HG02938 (cell line): ENCODE data around the gene DCDC2.
"Not testable (repeated sequence)": the region's sequence is repeated elsewhere in the genome, so short reads cannot be mapped to it uniquely, and the experiment has no call there.

Experiments used
- ATAC-seq: cut with Tn5 transposase; IDR thresholded peaks from one replicate; pipeline ENCODE4 v1.9.1; 2021; ENCODE audit warnings: mild to moderate bottlenecking, moderate library complexity; ENCODE audit not compliant: unreplicated experiment

The DCDC2 gene

GRCh38 chr6:24357336-24358218 lies at the start of gene DCDC2:
TSS of gene DCDC2 (minus strand) at chr6:24358059. CDS start at chr6:24357750, 309 bp downstream.
- ATAC-seq = no peak

GRCh38 chr6:24405262-24405661 lies 47.4 kb upstream of the DCDC2 start:
- ATAC-seq = no peak

- no peak for ATAC-seq
Observed at GRCh38 chr6:24403501-24403824, 45.6 kb upstream of the DCDC2 start.

- ATAC-seq = peak; percentile 88
Observed at GRCh38 chr6:24402697-24403500, 45.0 kb upstream of the DCDC2 start, which contains the start of gene MRS2. TSS of gene MRS2 (plus strand) at chr6:24402936. CDS start at chr6:24403047, 111 bp downstream.

GRCh38 chr6:24401458-24401857 lies 43.6 kb upstream of the DCDC2 start:
- no peak for ATAC-seq

- ATAC-seq = not testable (repeated sequence)
Observed at GRCh38 chr6:24400045-24401039, 42.5 kb upstream of the DCDC2 start.

- ATAC-seq = no peak
Observed at GRCh38 chr6:24397631-24398030, 39.8 kb upstream of the DCDC2 start.

- ATAC-seq = no peak
Observed at GRCh38 chr6:24396824-24397223, 39.0 kb upstream of the DCDC2 start.

GRCh38 chr6:24394780-24395437 lies 37.0 kb upstream of the DCDC2 start:
- ATAC-seq = no peak

- no peak for ATAC-seq
Observed at GRCh38 chr6:24394061-24394779, 36.4 kb upstream of the DCDC2 start.

- peak; percentile 93 for ATAC-seq
Observed at GRCh38 chr6:24391756-24392405, 34.0 kb upstream of the DCDC2 start.

GRCh38 chr6:24391208-24391607 lies 33.3 kb upstream of the DCDC2 start:
- ATAC-seq = no peak

- ATAC-seq = no peak
Observed at GRCh38 chr6:24387818-24388217, 30.0 kb upstream of the DCDC2 start.

- peak; percentile 57 for ATAC-seq
Observed at GRCh38 chr6:24385536-24386269, 27.8 kb upstream of the DCDC2 start.

- not testable (repeated sequence) for ATAC-seq
Observed at GRCh38 chr6:24384369-24385130, 26.7 kb upstream of the DCDC2 start.

GRCh38 chr6:24382891-24383494 lies 25.1 kb upstream of the DCDC2 start:
- not testable (repeated sequence) for ATAC-seq

- no peak for ATAC-seq
Observed at GRCh38 chr6:24382220-24382540, 24.3 kb upstream of the DCDC2 start.
